Kidney (tissue), 14 donors: Measurements from ENCODE around the gene COLEC12. TPM values are rescaled to one million over a fixed set of nuclear protein-coding genes. Genes with fewer than 3 reads are reported as not detected.
"Not testable (repeated sequence)": the region's sequence is repeated elsewhere in the genome, so short reads cannot be mapped to it uniquely, and the experiment has no call there.

ENCODE experiments used
- DNase-seq, 5 donors: peaks; one replicate each; pipeline ENCODE4 v3.0.0-alpha.2; 2013 to 2020
- FAIRE-seq: peaks from 2 replicates; lab custom pipeline; 2012; peaks lifted over from hg19 to GRCh38; lab: Jason Lieb, UNC
- H3K27ac ChIP-seq, 2 donors: one replicate each; pipeline ENCODE4 v1.7.0; 2013; ENCODE audit warnings: low read depth in 2 of 2, low read length in 2 of 2, inconsistent platforms in 1 of 2
- H3K27me3 ChIP-seq: one replicate; pipeline ENCODE4 v1.7.1; 2013; ENCODE audit warnings: low read length, inconsistent platforms; ENCODE audit not compliant: control insufficient read depth, insufficient read depth
- H3K36me3 ChIP-seq, 3 donors: one replicate each; pipeline versions ENCODE4 v1.7.0 to v1.7.1; 2013; ENCODE audit warnings: low read length in 3 of 3, control low read depth in 1 of 3, inconsistent platforms in 1 of 3; ENCODE audit not compliant: insufficient read depth in 3 of 3, control insufficient read depth in 2 of 3
- H3K4me1 ChIP-seq, 3 donors: one replicate each; pipeline versions ENCODE4 v1.7.0 to v1.7.1; 2013; ENCODE audit warnings: low read length in 3 of 3, inconsistent platforms in 1 of 3, low read depth in 1 of 3; ENCODE audit not compliant: control insufficient read depth in 2 of 3, insufficient read depth in 2 of 3
- H3K4me3 ChIP-seq, 3 donors: one replicate each; pipeline versions ENCODE4 v1.7.0 to v1.8.1; 2013; ENCODE audit warnings: low read length in 3 of 3, control low read depth in 1 of 3, inconsistent platforms in 1 of 3
- H3K9ac ChIP-seq, 3 donors: one replicate each; pipeline versions ENCODE4 v1.7.0 to v1.7.1; 2013; ENCODE audit warnings: low read length in 3 of 3, control low read depth in 1 of 3, inconsistent platforms in 1 of 3
- H3K9me3 ChIP-seq, 3 donors: one replicate each; pipeline versions ENCODE4 v1.7.0 to v1.7.1; 2013; ENCODE audit warnings: low read length in 3 of 3, control low read depth in 1 of 3, inconsistent platforms in 1 of 3; ENCODE audit not compliant: control insufficient read depth in 2 of 3, insufficient read depth in 1 of 3
- CTCF ChIP-seq: IDR thresholded peaks from 3 replicates; pipeline ENCODE4 v1.5.1; 2012; ENCODE audit warnings: mild to moderate bottlenecking, moderate library complexity, borderline replicate concordance; ENCODE audit not compliant: insufficient read depth; ENCODE audit errors: extremely low read depth
- intact Hi-C: fragments of 100-400 bp; cut with DNase I; formaldehyde crosslinking; loops from one replicate; pipeline ENCODE4 v1.11.1; 2022
- polyA plus RNA-seq: library from polyadenylated mRNA; stranded (reverse); fragments of 350-450 nt; fragmentation: Illumina TruSeq; extraction: RNeasy Lipid Tissue Mini Kit (QIAGEN cat#74804); gene quantifications from one replicate; pipeline ENCODE4 v1.2.3, GENCODE V29; 2014; ENCODE audit warnings: low read depth, low replicate concordance; ENCODE audit not compliant: insufficient read depth
- total RNA-seq: library from RNA; stranded (reverse); fragmentation: NEBNext Ultra II Directional; extraction: Animal tissue kit (Norgen Biotek cat#: 25700); gene quantifications from one replicate; pipeline ENCODE4 v1.2.1, GENCODE V29; 2021
- donor health status: control.
- donor health status: control.
- donor health status: control.
- donor health status: control.
- donor health status: control.
- donor health status: DM: yes; HTN: yes; CAD: no.
- donor health status: Normal renal cell carcinoma (clear cell type).

COLEC12 gene
- total and polyA plus RNA-seq, 2 donors from 2014 or later, result 1.3 to 7.4 TPM

- Histone ChIP-seq H3K4me3 (no peak overlapping the region), H3K9me3 (peaks cover 0 to 3% (median 0%) of the 10 kb centered on the region in 3 donors), H3K9ac (no peak overlapping the region), H3K27me3 (no peaks in the 10 kb centered on the region), H3K4me1 (no peaks in the 10 kb centered on the region), H3K27ac (no peak overlapping the region), H3K36me3 (no peaks in the 10 kb centered on the region)
- TF ChIP-seq CTCF, result no peak
- FAIRE-seq (no peak), DNase-seq (no peak)
- intact Hi-C loops, result no loop called here
Measured at GRCh38 chr18:407191-407590, 93.3 kb downstream of the COLEC12 start.

- Histone ChIP-seq H3K4me3 (no peak overlapping the region), H3K4me1 (no peaks in the 10 kb centered on the region), H3K27me3 (no peaks in the 10 kb centered on the region), H3K9me3 (peaks cover 0 to 3% (median 0%) of the 10 kb centered on the region in 3 donors), H3K27ac (no peak overlapping the region), H3K36me3 (no peaks in the 10 kb centered on the region), H3K9ac (no peak overlapping the region)
- DNase-seq (no peak), FAIRE-seq (no peak)
- intact Hi-C loops, result no loop called here
- no peak for TF ChIP-seq CTCF
Measured at GRCh38 chr18:406677-407076, 93.8 kb downstream of the COLEC12 start.

GRCh38 chr18:405006-405405 lies 95.5 kb downstream of the COLEC12 start:
- H3K27ac ChIP-seq, FAIRE-seq, H3K4me1 ChIP-seq, H3K36me3 ChIP-seq, DNase-seq, intact Hi-C loops, H3K9ac ChIP-seq, H3K9me3 ChIP-seq, H3K27me3 ChIP-seq, H3K4me3 ChIP-seq: not testable (repeated sequence)

GRCh38 chr18:404061-404636 lies 96.4 kb downstream of the COLEC12 start:
- intact Hi-C loops, result no loop called here
- FAIRE-seq, result no peak
- H3K9ac ChIP-seq, result no peak overlapping the region

More at GRCh38 chr18:404061-404636, 96.4 kb downstream of the COLEC12 start:
- Histone ChIP-seq H3K9me3 (peaks cover 0 to 3% (median 0%) of the 10 kb centered on the region in 3 donors), H3K27me3 (no peaks in the 10 kb centered on the region), H3K27ac (no peak overlapping the region), H3K36me3 (no peaks in the 10 kb centered on the region), H3K4me1 (no peaks in the 10 kb centered on the region), H3K4me3 (no peak overlapping the region)
- DNase-seq, result no peak
- no peak for TF ChIP-seq CTCF
